ENCODE results near the gene RNASEH2B. TPM values are rescaled to one million over a fixed set of nuclear protein-coding genes. Genes with fewer than 3 reads are reported as not detected.

The RNASEH2B gene
- total RNA-seq, 1 experiment from 2014 or later = 73.8 TPM

GRCh38 chr13:50940509-50940908 is 30.9 kb downstream of the RNASEH2B start:
- no peak for DNase-seq (ENCODE audit: low read depth)

DNA sequence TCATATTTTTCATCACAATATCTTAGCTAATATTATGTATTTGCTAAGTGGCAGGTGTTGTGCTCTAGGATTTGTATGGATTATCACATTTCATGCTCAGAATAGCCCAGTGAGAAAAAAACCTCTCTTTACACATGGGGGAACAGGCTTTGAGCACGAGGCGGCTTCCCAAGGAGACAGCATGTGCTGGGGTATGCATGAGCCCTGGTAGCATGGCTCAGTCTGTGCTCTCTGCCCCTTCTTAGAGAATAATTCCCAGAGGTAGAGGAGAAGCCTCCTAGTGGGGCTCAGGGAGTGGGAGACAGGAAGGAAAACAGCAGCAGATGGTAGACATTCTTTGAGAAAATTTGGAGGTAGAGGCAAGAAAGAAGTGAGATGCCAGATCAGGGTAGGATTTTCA is 31.6 kb downstream of the RNASEH2B start:
- no peak for DNase-seq (ENCODE audit: low read depth)

GRCh38 chr13:50942630-50943311 is 33.2 kb downstream of the RNASEH2B start:
- no peak for DNase-seq (ENCODE audit: low read depth)

DNA sequence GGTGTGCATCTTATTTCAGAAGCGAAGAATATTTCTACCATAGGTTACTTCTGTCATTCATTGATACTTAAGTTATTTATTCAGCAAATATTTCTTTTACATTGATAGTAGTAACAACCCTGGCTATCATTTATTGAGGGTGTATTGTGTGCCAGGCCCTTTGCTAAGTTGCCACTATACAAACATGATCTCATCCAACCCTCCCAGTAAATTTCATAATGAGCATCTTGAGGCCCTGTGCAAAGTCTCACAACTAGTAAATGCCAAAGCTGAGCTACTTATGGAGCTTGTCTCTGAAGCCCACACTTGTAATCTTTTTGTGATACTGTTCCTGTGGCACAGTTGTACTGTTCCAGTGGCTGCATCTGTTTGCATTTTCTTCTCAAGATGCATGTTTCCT is 36.1 kb downstream of the RNASEH2B start:
- no peak for DNase-seq (ENCODE audit: low read depth)

DNA sequence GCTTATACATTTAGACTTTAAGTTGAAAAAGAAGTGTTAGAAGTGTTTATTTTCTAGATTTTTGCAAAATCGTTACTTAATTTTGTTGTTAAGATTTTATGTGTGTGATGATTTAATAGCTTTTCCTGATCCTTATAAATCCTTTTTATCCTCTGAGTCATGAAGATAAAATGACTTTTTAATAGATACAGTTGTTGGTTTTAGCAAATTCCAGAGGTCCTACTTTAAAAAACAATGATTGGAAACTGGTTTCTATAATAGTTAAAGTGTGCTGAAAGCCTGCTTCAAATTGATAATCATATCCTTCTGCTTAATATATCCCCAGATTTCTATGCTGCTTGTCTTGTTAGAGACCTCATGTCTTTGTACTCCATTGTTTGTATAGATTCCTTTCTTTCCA is 39.0 kb downstream of the RNASEH2B start:
- no peak for DNase-seq (ENCODE audit: low read depth)

DNA sequence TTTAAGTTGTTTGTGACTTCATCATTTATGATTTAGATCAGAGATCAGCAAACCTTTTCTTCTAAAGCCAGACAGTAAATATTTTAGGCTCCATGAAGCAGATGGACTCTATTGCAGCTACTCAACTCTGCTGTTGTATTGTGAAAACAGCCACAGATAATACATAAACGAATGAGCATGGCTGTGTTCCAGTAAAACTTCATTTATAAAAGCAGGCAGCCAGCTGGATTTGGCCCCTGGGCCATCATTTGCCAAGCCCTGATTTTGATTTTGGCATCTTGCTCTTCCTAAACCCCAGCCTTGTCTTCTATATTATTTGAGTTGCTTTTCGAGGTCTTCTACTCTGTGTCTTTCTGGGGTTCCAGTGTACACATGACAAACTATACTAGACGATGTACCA is 41.3 kb downstream of the RNASEH2B start:
- DNase-seq (ENCODE audit: low read depth) = no peak

- no peak for DNase-seq (ENCODE audit: low read depth)
These were observed 41.8 kb downstream of the RNASEH2B start for GRCh38 chr13:50951366-50951765.

DNA sequence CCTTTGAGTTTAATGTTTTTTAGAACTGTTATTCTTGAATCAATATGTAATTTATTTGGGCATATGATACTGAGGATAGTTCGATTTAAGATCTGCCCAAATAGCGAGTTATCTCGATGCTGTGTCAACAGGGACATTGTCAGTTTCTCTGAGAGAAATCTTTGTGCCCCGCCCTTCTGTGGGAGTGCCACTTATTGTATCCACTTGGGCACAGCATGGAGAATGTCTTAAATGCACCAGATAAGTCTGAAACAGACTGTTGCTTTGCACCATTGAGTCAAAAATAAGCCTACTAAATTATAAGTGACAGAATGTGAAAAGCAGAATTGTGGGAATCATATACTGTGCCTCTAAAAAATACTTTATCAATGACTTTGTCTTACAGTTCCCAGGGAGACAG is 45.6 kb downstream of the RNASEH2B start:
- DNase-seq (ENCODE audit: low read depth) = no peak

DNA sequence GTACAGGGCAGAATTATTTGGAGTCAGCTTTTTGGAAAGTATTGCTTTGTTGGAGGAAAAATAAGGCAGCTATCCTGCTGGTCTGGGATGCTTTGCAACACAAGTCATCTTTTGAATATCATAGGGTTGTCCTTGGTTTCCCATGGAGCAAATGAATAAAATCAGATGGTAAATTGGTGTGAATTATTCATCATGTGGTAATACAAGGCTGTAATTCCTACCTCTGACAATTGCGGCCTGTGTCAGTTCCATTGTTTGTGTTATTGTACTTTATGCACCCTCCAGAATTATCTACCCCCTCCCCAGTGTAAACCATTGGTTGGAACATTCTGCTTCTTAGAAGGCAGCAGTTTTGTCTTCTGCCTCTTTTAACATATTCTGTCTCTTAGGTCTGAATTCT is 46.2 kb downstream of the RNASEH2B start:
- no peak for DNase-seq (ENCODE audit: low read depth)

DNA sequence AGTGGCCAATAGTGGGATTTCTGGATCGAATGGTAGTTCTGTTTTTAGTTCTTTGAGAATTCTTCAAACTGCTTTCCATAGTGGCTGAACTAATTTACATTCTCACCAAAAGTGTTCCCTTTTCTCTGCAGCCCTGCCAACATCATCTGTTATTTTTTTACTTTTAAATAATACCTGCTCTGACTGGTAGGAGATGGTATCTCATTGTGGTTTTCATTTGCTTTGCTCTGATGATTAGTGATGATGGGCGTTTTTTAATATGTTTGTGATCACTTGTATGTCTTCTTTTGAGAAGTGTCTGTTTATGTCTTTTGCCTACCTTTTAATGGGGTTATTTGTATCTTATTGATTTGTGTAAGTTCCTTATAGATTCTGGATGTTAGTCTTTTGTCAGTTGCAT is 48.0 kb downstream of the RNASEH2B start:
- DNase-seq (ENCODE audit: low read depth) = no peak

GRCh38 chr13:50969691-50970090 is 60.1 kb downstream of the RNASEH2B start:
- DNase-seq (ENCODE audit: low read depth) = peak; percentile 4

DNA sequence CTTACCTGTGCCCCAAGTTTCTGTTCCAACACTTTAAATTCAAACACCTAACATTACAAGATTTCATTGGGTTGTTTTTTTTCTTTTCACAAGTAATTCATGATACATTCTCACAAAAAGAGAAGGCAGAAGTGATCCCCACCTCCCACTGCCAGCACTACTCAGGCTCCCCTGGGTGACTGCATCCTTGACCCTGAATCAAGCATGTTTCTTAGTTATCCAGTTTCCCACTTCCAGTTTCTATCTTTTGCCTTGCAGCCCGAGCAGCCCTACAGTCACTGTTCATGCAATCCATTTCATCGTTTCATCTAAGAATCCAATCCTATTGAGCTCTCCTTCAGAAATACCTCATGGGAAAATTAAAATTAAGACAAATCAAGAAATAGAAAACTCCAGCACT is 61.4 kb downstream of the RNASEH2B start:
- DNase-seq (ENCODE audit: low read depth) = no peak

GRCh38 chr13:50974268-50974667 is 64.7 kb downstream of the RNASEH2B start:
- DNase-seq (ENCODE audit: low read depth) = no peak

- DNase-seq (ENCODE audit: low read depth) = no peak
These were observed 69.6 kb downstream of the RNASEH2B start for GRCh38 chr13:50979187-50979586.

DNA sequence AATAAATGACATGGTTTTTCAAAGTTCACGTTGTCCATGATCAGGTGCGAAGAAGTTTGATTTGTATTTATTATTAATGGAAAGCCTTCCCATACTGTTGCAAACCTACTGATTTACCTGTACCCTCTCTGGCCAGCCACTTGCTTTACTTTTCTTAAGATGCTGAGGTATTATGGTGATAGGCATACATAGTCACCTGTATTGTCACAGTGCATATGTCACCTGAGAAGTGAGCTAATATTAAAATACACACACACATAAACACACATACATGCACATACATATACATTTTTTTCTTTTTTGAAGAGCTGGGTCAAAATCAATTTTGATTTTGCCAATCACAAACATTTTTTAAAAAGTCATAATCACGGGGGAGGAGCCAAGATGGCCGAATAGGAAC is 72.1 kb downstream of the RNASEH2B start:
- no peak for DNase-seq (ENCODE audit: low read depth)

- DNase-seq (ENCODE audit: low read depth) = no peak
These were observed 79.9 kb downstream of the RNASEH2B start for GRCh38 chr13:50989476-50989875.

DNA sequence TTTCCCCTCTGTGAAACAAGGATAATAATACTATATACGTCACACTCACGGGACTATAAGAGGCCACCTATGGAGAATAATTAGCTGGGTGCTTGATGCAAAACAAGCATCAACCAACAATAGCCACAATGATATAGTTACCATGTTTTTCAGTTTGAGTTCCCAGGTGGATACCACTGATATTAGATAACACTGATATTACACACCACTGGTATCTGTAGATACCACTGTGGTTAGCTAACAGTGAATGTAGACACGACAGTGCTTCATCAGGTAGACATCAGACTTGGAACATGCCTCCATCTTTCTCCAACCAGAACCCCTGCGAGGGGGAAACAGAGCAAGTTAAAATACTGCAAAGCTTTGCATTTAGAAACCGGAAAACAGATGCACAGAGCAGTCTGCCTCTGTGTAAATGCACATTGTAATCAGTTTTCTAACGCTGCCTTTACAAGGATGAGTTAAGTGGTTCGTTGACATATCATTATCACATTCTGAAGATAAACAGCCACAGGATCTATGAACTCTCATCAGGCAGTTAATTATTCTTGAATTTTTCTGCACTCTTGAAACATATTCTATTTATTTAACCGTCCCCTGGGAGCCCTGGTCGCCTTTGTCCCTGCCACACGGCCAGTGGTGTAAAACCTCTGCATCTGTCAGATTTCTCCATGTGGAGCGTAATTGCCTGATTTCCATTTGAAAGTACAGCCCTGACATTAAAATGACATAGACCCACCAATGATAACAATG is 80.7 kb downstream of the RNASEH2B start:
- DNase-seq (ENCODE audit: low read depth) = no peak

DNA sequence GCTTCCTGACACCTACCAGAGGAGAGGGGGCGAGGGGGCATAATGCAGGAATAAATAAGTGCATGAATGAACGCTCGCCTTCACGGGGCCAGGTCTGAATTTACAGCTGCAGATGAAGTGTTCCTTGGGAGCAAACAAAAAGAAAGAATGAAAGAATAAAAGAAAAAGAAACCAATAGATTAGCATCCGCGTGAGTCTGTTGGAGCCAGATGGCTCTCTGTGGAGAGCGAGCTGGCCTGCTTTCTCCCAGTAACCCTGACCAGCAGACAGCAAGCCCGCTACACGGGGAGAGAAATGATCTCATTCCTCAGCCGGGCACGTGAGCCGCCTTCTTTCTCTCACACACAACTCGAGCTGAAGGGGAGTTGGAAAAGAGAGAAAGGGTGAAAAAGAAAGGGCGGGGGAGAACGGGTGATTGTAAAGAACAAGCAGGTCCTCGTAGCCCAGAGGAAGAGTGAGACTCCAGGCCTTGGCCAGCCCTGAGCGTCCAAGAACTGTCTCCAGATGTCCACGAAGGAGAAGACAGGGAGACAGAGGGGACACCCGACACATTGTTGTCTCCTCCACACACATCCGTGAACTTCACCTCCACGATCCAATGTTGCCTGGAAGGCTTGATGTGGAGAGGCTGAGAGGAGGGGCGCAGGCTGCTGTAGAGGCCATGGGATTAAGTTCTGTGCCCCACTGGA is 81.4 kb downstream of the RNASEH2B start:
- DNase-seq (ENCODE audit: low read depth) = no peak

DNA sequence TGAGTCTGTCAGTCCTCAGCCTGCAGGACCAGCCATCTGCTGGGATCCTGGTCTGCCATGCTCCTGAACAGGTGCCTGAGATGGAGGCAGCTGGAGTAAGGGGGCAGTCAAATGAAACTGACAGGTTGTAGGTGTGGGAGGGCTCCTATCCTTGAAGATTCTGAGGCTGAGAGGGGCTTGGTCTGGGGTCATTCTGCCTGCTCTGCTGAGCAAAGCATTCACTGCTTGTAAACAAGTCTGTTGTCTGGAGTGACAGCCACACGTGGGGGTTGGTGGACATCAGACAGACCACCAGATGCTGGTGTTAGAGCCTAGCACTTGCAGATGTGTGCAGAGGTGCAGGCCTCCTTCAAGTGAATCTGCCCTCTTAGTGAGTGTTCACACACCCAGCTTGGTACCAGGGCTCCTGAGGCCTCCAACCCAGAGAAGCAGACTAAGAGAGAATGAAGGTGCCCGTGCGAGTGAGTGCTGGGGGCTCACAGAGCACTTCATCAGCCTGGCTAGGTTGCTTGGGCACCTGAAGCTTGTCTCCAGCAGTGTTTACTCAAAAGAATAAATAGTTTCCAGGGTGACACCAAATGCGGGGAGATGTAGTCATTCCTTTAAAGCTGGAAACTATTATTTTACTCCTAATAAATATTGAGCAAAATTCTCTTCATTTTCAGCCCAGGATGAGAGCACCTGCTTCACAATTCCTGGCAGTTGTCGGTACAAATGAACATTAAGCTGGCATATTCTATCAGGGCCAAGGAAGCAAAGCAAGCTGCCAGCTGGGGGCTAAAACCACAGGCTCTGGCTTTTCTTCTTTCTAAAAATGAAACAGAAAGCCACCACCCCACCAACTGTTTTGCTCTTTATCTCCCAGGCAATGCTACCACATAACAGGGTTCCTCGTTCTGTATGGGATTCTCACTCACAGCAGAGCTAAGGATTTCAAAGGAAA is 82.3 kb downstream of the RNASEH2B start:
- DNase-seq (ENCODE audit: low read depth) = no peak

DNA sequence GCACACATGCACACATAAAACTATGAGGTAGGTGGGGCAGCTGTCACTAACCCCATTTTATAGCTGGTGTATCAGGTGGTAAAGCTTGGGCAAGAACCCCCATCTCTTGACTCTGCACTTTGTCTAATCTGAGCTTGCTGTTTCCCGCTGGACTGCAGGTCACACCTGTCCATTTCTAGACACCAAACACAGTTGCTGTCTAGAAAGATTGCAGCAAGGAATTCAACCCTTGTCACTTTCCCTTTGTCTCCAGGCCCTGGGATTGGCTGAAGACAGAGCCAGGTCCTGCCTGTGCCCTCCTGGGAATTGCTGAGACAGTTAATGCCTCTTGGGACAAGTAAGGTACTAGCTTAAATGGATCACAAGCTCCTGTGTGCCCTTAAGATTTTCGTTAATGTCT is 83.8 kb downstream of the RNASEH2B start:
- no peak for DNase-seq (ENCODE audit: low read depth)

DNA sequence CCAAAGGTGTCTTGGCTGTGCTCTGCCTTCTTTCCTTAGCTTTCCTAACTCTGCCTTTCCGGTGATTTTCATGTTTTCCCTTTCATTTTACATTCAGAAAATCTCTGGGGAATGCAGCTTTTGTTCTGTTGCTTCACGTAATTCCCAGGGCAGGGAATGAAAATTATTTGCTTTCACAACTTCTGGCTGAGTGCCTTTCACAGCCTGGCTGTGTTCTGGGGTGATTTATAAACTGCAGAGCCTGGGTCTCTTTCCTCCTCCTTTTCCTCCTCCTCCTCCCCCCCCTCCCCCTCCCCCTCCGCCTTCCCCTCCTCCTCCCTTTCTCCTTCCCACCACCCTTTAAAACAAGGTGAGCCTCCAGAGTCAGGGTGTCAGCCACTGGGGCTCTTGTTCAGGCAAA is 84.3 kb downstream of the RNASEH2B start:
- no peak for DNase-seq (ENCODE audit: low read depth)

GRCh38 chr13:50994651-50995050 is 85.1 kb downstream of the RNASEH2B start:
- no peak for DNase-seq (ENCODE audit: low read depth)

Data from Daoy (cell line).